ENCODE measurements around the gene SLC35F5. TPM values are rescaled to one million over a fixed set of nuclear protein-coding genes. Genes with fewer than 3 reads are reported as not detected.

The SLC35F5 gene
- total and polyA plus RNA-seq, 10 of the 15 experiments (the other 5 are each of a cell fraction or from before 2014, with no cell fraction given), result 1.8 to 31.3 (median 16.5) TPM

DNA sequence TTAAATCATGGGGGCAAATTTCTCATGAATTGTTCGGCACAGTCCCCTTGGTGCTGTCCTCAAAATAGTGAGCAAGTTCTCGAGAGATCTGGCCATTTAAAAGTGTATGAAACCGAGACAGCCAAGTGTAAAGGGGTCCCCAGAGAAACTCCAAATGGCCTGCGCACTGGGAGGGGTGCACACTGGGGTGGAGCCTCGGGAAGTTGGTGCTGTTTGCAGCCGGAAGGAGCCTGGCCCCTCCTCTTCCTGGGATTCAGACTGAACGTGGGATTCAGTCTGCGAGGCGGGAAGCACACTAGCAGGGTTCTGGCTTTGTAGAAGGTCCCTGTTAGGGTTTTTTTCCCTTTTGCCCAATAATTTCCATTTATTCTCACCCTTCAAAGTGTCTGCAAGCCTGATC lies 80.6 kb downstream of the SLC35F5 start:
- 60% methylated on average over 9 of the region's 9 CpGs for WGBS (ENCODE audit: insufficient coverage, insufficient replicate concordance, low lambda C conversion rate, missing lambda C conversion rate)
- ChIA-PET RAD21 (ENCODE audit: unreplicated experiment) (no interaction called here), CTCF (interaction anchor here (0.8 kb wide), 1 partner anchor 24 kb away, joined by 3 read pairs; no protein-coding TSS in a partner anchor), POLR2A (no interaction called here), SMC1A (ENCODE audit: uncharacterized antibody, unreplicated experiment) (interaction anchor here (1.2 to 1.6 kb wide), 2 partner anchors 16 to 31 kb away, joined by 4 to 5 read pairs; no protein-coding TSS in a partner anchor)
- H2AFZ ChIP-seq (ENCODE audit: control insufficient read depth, low read depth, low read length), result no peak overlapping the region
- ATAC-seq, result no peak
- no peaks in the 10 kb centered on the region for H4K20me1 ChIP-seq (ENCODE audit: control insufficient read depth, insufficient read depth)
- no peak overlapping the region for H3K4me2 ChIP-seq (ENCODE audit: control insufficient read depth, insufficient read depth)
- DNase-seq (ENCODE audit: low read depth, low spot score), result no peak
- H3K9me3 ChIP-seq (replicated peaks; ENCODE audit: control insufficient read depth, insufficient read depth, low read length), result no peaks in the 10 kb centered on the region
- H3K27me3 ChIP-seq (replicated peaks in 1 of 2; ENCODE audit: control insufficient read depth in 2 of 2, insufficient read depth in 2 of 2, low read length in 1 of 2), result no peaks in the 10 kb centered on the region
- intact Hi-C loops (cut with micrococcal nuclease; ENCODE audit: unreplicated experiment), result no loop called here
- H3K9ac ChIP-seq (ENCODE audit: control insufficient read depth, insufficient read depth, low read length), result no peak overlapping the region
- no peaks in the 10 kb centered on the region for H3K36me3 ChIP-seq (ENCODE audit: control insufficient read depth in 2 of 2, insufficient read depth in 2 of 2, low read length in 1 of 2)
- BruUV-seq (replicated peaks), result no TSS peak
- no peak overlapping the region for H3K4me3 ChIP-seq
- in situ Hi-C loops (cut with MboI), result no loop called here
- H3K27ac ChIP-seq (ENCODE audit: control insufficient read depth, insufficient read depth), result no peak overlapping the region
- H3K4me1 ChIP-seq (ENCODE audit: control insufficient read depth, insufficient read depth, low read length), result no peaks in the 10 kb centered on the region
- no peaks in the 10 kb centered on the region for H3K79me2 ChIP-seq (ENCODE audit: control insufficient read depth, insufficient read depth, low read length)
- FAIRE-seq, result no peak
- TF ChIP-seq, protein P1, sequence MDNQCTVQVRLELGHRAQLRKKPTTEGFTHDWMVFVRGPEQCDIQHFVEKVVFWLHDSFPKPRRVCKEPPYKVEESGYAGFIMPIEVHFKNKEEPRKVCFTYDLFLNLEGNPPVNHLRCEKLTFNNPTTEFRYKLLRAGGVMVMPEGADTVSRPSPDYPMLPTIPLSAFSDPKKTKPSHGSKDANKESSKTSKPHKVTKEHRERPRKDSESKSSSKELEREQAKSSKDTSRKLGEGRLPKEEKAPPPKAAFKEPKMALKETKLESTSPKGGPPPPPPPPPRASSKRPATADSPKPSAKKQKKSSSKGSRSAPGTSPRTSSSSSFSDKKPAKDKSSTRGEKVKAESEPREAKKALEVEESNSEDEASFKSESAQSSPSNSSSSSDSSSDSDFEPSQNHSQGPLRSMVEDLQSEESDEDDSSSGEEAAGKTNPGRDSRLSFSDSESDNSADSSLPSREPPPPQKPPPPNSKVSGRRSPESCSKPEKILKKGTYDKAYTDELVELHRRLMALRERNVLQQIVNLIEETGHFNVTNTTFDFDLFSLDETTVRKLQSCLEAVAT (IDR thresholded peaks at IDR 0.05), result no peak
- no peak for TF ChIP-seq NFYA (IDR thresholded peaks at IDR 0.05; ENCODE audit: borderline replicate concordance, low read depth, low read length)
- TF ChIP-seq SRF (IDR thresholded peaks at IDR 0.05; ENCODE audit: low read depth in 2 of 2, low read length in 2 of 2), result no peak
- no peak for TF ChIP-seq ZBTB40 (IDR thresholded peaks at IDR 0.05; ENCODE audit: borderline replicate concordance)
- TF ChIP-seq NFIC (IDR thresholded peaks at IDR 0.05; ENCODE audit: low read depth, low read length), result no peak
- no peak for TF ChIP-seq BCLAF1 (IDR thresholded peaks at IDR 0.05)
- no peak for TF ChIP-seq SREBF1 (IDR thresholded peaks at IDR 0.05; ENCODE audit: low read length)
- TF ChIP-seq ZNF24 (IDR thresholded peaks at IDR 0.05), result no peak
- TF ChIP-seq ETV6 (conservative IDR thresholded peaks at IDR 0.05 in 1 of 2, IDR thresholded peaks at IDR 0.05 in 1 of 2; ENCODE audit: borderline replicate concordance in 1 of 2, low read depth in 1 of 2), result no peak
- no peak for TF ChIP-seq ZSCAN29 (IDR thresholded peaks at IDR 0.05)
- no peak for TF ChIP-seq HDGF (IDR thresholded peaks at IDR 0.05)
- TF ChIP-seq LARP7 (IDR thresholded peaks at IDR 0.05), result no peak

Measured in GM12878 (cell line).